Measurements from ENCODE around the gene DAB2IP. TPM values are rescaled to one million over a fixed set of nuclear protein-coding genes. Genes with fewer than 3 reads are reported as not detected.
"Not testable (repeated sequence)": the region's sequence is repeated elsewhere in the genome, so short reads cannot be mapped to it uniquely, and the experiment has no call there.

The DAB2IP gene
- total RNA-seq, 2 donors from 2014 or later = 38.0 to 47.0 TPM

DNA sequence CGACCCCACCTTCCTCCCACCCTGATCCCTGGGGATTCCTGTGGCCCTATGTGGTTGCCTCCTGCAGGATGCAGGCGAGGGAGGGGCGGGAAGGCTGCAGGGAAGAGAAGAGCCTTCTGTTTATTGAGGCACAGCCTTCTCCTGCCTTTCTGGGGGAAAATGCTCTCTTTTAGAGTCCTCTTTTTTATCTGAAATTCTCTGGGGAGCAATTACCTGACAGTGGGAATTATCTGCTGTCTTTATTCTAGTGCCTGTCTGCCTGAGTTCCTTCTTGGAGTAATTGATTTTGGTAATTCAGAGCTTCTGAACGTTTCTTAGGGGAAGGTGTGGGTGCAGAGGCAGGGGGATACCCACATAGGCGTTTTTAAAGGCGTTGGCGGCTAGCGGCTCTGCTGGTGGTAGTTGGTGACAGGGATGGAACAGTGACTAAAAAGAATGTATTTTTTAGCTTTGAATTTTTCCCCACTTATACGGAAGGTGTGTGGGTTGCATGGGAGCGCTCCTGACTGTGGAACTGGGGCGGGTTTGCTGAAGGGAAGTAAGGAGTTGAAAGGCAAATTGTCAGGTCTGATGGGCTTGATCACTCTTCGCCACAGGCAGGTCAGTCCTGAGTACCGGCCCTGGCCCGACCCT, 35.2 kb upstream of the DAB2IP start:
- TF ChIP-seq, protein P1, sequence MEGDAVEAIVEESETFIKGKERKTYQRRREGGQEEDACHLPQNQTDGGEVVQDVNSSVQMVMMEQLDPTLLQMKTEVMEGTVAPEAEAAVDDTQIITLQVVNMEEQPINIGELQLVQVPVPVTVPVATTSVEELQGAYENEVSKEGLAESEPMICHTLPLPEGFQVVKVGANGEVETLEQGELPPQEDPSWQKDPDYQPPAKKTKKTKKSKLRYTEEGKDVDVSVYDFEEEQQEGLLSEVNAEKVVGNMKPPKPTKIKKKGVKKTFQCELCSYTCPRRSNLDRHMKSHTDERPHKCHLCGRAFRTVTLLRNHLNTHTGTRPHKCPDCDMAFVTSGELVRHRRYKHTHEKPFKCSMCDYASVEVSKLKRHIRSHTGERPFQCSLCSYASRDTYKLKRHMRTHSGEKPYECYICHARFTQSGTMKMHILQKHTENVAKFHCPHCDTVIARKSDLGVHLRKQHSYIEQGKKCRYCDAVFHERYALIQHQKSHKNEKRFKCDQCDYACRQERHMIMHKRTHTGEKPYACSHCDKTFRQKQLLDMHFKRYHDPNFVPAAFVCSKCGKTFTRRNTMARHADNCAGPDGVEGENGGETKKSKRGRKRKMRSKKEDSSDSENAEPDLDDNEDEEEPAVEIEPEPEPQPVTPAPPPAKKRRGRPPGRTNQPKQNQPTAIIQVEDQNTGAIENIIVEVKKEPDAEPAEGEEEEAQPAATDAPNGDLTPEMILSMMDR (IDR thresholded peaks at IDR 0.05) = no peak
- peak overlapping the region in 1 of 2 donors; percentile 6 for H3K27ac ChIP-seq
- H3K36me3 ChIP-seq = no peaks in the 10 kb centered on the region
- no peaks in the 10 kb centered on the region for H3K9me3 ChIP-seq
- no peak overlapping the region for H3K4me3 ChIP-seq
- DNase-seq (ENCODE audit: low spot score) = no peak
- H3K4me1 ChIP-seq = peaks cover 0 to 75% of the 10 kb centered on the region in 2 donors
- H3K27me3 ChIP-seq = no peaks in the 10 kb centered on the region

DNA sequence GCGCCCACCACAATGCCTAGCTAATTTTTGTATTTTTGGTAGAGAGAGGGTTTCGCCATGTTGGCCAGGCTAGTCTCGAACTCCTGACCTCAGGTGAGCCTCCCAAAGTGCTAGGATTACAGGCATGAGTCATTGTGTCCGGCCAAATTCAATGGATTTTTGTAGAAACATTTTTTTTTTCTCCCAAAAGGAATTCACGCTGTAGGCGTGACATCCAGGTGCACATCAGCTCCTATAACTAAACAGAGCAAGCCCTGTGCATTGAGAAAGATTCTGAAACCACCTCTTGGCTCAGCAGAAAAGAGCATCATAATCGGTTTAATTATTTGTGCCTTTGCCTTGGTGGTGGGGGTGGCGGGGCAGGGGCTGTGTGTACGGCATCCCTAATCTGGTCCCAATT, 32.9 kb upstream of the DAB2IP start:
- Histone ChIP-seq H3K9me3 (no peaks in the 10 kb centered on the region), H3K4me1 (peaks cover 0 to 63% of the 10 kb centered on the region in 2 donors), H3K27me3 (no peaks in the 10 kb centered on the region), H3K27ac (peak overlapping the region; percentile 63 to 77), H3K4me3 (no peak overlapping the region), H3K36me3 (no peaks in the 10 kb centered on the region)
- TF ChIP-seq, protein P1 (IDR thresholded peaks at IDR 0.05) = no peak
- no peak for DNase-seq (ENCODE audit: low spot score)

DNA sequence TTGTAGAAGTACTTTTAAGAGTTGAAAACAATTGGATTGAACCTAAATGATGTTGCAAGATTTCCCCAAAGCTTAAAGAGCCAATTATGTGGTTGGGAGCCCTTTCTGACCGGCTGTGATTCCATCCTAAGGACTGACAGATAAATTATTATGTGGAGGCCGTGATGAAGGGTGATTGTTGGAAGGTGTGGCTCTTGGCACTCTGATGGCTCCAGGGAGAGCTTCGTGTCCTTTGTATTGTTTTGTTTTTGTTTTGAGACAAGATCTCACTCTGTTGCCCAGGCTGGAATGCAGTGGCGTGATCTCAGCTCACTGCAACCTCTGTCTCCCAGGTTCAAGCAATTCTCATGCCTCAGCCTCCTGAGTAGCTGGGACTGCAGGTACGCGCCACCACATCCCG, 32.5 kb upstream of the DAB2IP start:
- H3K4me3 ChIP-seq; H3K36me3 ChIP-seq; H3K9me3 ChIP-seq; H3K27me3 ChIP-seq; DNase-seq (ENCODE audit: low spot score): not testable (repeated sequence)
- Histone ChIP-seq H3K27ac (peak overlapping the region; percentile 63 to 77), H3K4me1 (peaks cover 0 to 60% of the 10 kb centered on the region in 2 donors)

DNA sequence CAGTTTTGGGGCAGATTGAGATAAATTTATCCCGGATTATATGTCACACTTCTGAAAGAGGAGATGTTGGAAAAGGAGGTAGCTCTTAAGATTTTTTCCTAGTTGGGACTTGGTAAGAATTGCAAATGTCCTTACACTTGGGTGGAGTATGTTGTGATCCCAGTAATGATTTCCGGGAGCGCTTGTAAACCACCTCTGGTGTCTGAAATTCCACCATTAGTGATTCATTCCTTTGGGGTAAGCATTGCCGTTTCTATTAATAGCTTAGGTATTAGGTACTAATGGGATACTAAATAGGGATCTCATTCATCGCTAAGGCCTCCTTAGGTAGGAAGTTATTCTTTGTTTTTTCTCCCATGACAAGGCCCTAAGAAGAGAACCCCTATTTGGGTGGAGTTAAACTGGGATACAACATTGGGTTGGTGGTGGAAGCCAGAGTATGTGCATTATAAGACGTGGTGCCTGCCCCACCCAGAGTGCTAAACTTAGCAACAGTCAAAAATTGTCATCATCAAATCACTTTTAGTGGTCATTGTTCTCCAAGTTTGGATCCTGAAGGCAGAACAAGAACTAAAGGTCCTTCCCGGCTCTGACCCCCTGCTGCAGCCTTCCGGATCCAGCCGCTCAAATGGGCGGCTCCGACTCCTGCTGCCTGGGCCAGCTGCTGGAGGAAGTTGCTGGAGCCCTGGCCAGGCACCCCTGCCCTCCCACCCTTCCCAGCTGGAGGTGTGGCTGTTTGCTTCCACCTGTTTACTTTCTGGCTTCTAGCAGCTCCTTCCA, 31.7 kb upstream of the DAB2IP start:
- Histone ChIP-seq H3K36me3 (no peaks in the 10 kb centered on the region), H3K4me3 (no peak overlapping the region), H3K4me1 (peaks cover 0 to 60% of the 10 kb centered on the region in 2 donors), H3K27ac (peak overlapping the region; percentile 63 to 77), H3K9me3 (no peaks in the 10 kb centered on the region), H3K27me3 (no peaks in the 10 kb centered on the region)
- TF ChIP-seq, protein P1 (IDR thresholded peaks at IDR 0.05) = no peak
- DNase-seq (ENCODE audit: low spot score) = no peak

DNA sequence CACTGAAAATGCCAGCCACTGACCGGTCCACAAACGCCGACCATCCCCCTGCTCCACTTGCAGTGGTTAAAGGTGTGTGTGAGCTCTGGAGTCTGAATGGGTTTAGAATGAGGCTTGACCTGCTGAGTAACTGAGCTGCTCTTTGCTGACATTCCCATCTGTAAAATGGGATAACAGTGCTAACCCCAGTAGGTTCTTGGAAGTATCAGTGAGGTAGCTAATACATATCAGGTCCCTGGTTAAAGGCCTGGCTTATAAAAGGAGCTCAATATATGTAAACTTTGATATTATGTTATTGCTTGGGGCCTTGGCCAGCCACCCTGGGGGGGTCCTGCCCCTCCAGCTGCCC, 31.1 kb upstream of the DAB2IP start:
- no peaks in the 10 kb centered on the region for H3K9me3 ChIP-seq
- no peaks in the 10 kb centered on the region for H3K36me3 ChIP-seq
- no peaks in the 10 kb centered on the region for H3K27me3 ChIP-seq
- no peak overlapping the region for H3K4me3 ChIP-seq
- H3K27ac ChIP-seq = peak overlapping the region in 1 of 2 donors; percentile 62
- TF ChIP-seq, protein P1 (IDR thresholded peaks at IDR 0.05) = no peak
- peaks cover 0 to 60% of the 10 kb centered on the region in 2 donors for H3K4me1 ChIP-seq
- no peak for DNase-seq (ENCODE audit: low spot score)

DNA sequence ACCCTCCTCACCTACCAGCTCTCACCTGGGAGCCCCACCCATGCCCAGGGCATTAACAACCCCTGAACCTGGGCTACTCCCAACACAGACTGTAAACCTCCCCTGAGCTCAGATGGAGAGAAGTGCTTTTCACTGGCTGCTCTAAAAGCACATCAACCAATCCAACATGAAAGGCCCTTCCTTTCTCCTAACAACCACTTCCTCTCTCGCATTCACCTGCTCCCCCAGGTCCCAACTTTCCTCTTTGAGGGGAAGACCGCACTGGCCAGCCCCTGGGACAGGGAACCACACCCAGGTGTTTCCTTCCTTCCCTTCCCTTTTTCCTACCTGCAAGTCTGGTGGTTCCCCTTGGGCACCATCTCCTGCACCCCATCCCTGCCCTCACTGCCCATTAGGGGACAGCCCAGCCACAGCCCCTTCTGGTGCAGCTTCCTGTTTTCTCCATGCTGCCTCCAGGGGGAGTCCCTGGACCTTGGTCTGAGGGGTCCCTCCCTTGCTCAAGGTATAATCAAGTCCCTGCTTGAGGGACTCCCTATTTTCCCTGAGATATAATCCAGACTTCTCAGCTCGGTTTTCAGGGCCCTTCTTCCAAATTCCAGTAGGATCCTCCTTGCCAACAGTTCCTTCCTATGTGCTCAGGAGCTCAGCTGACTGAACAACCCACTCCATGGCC, 30.5 kb upstream of the DAB2IP start:
- H3K9me3 ChIP-seq = no peaks in the 10 kb centered on the region
- TF ChIP-seq, protein P1 (IDR thresholded peaks at IDR 0.05) = peak in 1 of 2 donors; percentile 56
- H3K36me3 ChIP-seq = no peaks in the 10 kb centered on the region
- no peak overlapping the region for H3K4me3 ChIP-seq
- H3K27me3 ChIP-seq = no peaks in the 10 kb centered on the region
- H3K4me1 ChIP-seq = peaks cover 0 to 64% of the 10 kb centered on the region in 2 donors
- no peak for DNase-seq (ENCODE audit: low spot score)
- peak overlapping the region in 1 of 2 donors; percentile 62 for H3K27ac ChIP-seq

Data from right atrium auricular region (tissue), 2 donors.